Measurements from ENCODE around the gene PMFBP1.

PMFBP1 gene

GRCh38 chr16:72172105-72173034 is at the start of gene PMFBP1:
Gene PMFBP1 (minus strand): TSS chr16:72172155. CDS start chr16:72171208, 947 bp downstream.
- DNase-seq = no peak

DNA sequence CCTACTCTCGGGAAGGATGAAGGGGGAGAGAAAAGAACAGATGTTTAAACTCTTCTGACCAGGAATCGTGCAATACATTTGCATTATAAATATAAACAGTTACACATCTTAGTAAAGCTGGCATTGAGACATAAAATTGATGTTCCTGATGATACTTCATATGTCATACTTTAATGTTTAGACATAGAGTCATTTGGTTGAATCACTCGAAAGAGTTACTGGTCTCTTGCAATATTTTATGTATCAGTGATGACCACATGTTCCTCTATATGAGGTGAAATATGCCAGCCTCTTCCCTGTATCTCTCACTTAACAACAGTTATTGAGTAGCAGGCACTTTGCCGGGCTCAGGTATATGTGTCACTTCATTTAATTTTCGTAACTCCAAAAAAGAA is 49.7 kb upstream of the PMFBP1 start:
- no peak for DNase-seq

- DNase-seq = no peak
These were observed 49.1 kb upstream of the PMFBP1 start for GRCh38 chr16:72220875-72221629.

DNA sequence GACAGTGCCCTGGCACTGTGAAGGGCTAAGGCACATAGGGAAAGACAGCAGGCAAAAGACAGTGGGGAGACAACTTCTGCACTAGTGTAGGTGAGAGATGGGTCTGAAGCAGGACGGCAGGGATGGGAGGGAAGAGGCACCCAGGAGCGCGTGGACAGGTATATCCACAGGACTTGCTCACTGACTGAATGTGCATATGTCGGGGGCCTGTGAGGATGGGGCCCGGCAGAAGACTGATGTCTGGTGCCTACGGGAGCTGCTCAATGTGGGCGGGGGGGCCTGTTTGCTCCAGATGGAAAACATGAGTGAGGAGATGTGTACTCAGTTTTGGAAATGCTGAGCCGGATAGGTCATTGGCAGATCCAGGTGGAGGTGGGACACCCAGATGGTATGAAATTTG is 47.3 kb upstream of the PMFBP1 start:
- no peak for DNase-seq

DNA sequence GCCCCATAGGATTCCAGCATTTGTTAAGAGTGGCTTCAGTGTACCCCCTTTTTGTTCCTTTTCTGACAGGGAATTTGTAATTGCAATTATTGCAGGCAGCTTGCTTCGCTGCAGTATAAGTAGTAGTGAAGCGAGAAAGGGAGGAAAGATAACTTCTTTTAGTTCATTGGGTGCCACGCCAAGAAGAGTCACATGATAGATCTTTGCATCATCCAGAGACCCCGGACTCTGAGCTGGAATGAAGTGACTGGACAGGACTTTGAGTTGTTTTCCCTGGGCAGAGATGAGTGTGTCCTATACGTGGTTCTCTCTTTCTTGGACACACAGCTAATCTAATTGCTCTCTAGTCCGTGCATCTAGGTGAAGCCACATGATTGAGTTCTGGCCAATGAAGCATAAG is 44.8 kb upstream of the PMFBP1 start:
- no peak for DNase-seq

DNA sequence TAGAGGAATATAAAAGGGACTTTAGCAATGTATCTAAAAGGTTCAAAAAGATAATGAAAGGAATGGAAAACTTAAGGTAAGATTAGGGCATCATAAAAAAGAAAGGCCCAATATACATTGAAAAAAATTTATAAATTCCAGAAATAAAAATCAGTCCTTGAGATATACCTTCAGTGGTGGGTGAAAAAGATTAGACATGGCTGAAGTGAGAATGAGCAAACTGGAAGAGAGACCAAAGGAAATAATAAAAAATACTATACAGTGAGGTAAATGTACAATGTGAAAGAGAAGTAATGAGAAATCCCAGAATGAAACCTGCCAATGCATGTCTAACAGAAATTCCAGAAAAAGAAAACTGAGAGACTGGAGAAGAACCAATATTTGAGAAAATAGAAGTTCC is 42.9 kb upstream of the PMFBP1 start:
- no peak for DNase-seq

GRCh38 chr16:72211110-72211509 is 39.2 kb upstream of the PMFBP1 start:
- DNase-seq = no peak

GRCh38 chr16:72210555-72210954 is 38.6 kb upstream of the PMFBP1 start:
- no peak for DNase-seq

DNA sequence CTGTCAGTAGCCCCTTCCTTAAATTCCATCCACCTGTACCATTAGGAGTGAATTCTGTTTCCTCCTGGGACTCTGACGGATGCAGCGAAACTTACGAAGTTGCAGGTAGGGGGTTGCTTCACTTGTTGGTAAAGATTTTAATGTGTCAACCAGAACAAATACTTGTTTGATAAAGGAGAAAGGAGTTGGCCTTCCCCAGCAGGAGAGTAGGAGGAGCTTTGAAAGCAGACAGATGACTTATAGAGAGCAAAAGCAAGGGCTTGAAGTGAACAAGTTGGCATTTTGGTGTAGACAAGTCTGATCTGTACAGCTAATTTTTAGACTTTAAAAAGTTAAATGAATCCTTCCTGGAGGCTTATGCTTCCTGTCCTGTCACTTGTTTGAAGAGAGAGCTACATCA is 38.1 kb upstream of the PMFBP1 start:
- no peak for DNase-seq

- no peak for DNase-seq
These were observed 34.3 kb upstream of the PMFBP1 start for GRCh38 chr16:72206299-72206698.

GRCh38 chr16:72203401-72203800 is 31.4 kb upstream of the PMFBP1 start:
- DNase-seq = no peak

DNA sequence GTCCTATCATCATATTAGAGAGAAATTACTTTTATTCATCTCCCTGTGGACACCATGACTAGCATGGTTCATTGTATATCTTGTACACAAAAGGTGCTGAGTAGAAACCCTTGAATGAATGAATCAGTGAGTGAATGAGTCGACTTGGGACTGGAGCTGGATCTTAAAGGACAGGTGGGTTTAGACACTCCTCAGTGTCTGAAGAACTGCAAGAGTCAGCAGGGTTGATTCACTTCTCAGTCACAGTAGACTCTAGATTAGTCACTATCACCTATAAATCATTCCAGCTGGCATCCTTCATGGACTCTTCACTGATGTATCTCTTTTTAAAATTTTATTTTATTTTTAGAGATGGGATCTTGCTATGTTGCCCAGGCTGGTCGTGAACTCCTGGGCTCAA is 30.1 kb upstream of the PMFBP1 start:
- no peak for DNase-seq

DNA sequence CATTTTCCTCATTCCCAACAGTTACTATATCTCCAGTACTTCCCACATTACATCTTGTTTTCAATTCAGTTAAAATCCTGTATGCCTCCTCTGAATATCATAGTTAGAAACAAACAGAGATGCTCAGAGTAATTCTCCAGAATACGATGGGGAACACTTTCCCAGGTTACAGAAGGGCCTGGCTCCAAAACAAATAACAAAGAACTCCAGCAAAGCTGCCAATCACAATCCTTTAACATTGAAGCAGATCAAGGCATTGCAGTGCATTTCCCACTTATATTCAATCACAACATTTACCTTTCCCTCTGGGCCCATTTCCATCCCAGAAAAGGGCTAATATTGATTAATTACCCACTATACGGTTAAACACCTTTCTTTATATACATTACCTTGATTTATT is 29.4 kb upstream of the PMFBP1 start:
- DNase-seq = no peak

DNA sequence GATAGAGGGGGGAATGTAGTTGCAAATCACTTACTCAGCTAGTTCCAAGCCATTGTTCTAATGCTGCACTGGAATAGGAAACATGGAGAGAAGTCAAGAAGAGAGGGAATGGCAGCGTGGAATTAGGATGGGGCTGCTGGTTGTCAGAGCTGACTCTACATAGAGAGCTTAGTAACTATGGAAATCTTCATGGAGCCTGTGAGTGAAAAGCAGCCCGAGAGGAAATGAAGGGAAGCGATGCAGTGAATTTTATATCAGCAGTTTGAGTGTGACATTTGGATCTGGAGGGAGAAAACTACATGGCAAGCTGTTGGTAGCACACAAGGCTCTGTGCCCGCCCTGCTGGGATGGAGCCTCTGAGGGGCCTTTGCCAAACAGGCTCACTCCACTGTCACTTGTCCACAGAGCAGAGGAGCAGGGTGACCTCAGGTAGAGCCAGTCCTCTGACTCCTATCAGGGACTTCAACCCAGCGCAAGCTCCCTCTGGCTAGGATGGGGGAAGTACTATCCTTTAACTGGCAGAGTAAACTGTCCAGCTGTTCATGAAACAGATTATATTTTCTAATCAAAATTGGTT is 27.9 kb upstream of the PMFBP1 start:
- DNase-seq = no peak

- DNase-seq = no peak
These were observed 26.8 kb upstream of the PMFBP1 start for GRCh38 chr16:72198771-72199201.

DNA sequence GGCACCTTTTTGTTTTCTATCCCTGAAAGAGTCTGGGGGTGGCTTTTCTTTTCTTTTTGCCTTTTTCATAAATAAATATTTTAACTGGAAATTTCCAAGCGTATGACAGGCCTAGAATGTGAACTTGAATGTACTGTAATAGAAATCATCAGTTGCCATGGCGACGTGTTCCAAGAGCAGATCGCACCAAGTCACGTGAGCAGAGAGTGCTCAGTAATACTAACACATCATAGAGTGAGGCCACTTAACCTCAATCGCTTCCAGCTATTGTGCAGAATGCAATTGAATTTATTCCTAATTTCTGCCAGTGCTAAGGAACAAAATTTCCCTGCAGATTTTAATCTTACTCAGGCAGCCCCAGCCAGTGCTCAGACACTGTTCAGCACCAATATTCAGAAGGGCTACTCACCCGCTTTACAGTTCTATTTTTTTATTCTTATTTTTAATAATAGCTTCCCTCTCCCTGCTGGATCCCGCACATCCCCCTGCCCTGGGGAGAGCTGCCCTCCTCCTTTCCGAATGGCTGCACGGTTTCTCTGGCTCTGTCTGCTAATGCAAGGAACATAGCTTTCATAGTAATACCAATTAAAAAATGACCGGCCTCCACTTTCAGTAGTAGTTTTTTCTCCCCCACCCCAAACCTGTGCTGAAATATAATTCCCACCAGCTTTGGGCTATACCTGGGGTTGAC is 26.2 kb upstream of the PMFBP1 start:
- DNase-seq = no peak

- no peak for DNase-seq
These were observed 25.6 kb upstream of the PMFBP1 start for GRCh38 chr16:72197545-72197944.

DNA sequence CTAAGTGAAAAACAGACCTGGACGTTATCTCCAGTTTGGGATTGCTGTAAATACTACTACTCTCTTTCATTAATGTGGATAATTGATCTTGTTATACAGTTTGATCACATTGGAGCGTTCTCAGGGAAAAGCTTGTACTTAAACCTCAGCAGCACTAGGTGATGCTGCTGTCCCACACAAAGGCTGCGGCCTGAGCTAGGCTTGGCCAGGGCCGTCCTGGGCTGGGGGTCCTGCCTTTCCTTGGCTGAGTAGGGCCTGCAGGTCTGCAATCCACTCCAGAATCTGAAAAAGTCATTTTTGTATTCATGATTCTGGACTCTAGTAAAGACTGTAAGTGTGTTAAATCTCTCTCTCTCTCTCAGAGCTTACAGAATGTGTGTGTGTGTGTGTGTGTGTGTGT is 23.7 kb upstream of the PMFBP1 start:
- DNase-seq = no peak

DNA sequence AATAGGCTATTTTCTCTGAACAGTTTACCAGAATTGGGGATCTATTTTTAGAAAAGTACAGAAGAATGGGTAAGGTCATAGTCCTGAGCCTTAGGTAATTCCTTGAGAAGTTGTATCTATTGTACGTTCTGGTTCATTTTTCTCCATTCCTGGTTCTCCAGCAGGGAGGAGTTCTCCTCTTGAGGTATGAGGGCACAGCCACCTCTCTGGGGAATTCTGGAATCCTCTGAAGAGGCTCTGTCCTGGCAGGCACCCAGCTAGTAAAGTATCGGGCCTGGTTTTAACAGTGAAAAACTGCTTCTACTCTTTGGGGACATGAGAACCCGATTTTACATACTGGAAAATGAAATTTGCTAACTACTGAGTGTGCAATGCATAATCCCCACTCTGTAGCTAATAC is 19.6 kb upstream of the PMFBP1 start:
- no peak for DNase-seq

DNA sequence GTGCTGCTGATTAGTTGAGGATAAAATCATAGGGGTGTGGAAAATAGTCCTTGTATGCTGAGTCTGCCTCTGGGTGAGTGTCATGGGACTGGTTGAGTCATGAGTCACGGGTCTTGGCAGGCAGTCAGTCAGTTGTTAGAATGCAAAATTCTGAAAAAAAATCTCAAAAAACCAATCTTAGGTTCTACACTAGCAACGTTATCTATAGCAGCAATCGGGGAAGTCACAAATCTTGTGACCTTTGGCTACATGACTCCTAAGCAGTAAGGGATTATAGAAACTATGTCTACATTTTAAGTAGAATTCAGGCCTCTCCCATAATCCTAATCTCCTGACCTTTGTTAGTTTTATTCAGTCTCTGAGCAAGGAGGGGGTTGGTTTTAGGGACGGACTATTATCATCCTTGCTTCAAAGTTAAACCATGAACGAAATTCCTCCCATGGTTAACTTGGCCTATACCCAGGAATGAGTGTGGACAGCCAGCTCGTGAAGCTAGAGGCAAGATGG is 18.0 kb upstream of the PMFBP1 start:
- no peak for DNase-seq

DNA sequence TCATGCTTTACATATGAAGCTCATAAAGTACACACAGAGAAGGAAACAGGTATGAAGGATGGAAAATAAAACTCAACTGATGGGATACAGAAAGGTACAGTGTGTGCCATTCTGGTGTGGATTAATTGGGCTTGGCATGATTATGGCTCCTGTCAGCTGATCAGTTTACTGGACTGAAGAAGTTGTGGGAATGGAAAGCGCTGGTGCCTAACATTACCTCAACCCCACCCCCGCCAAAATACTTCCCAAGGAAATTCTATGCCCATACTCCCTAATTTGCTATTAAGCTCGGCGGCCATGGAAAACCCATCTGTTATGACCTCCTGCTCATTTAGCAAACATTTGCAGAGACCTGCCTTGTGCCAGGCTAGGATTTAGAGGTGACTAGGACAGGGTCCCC is 16.6 kb upstream of the PMFBP1 start:
- no peak for DNase-seq

DNA sequence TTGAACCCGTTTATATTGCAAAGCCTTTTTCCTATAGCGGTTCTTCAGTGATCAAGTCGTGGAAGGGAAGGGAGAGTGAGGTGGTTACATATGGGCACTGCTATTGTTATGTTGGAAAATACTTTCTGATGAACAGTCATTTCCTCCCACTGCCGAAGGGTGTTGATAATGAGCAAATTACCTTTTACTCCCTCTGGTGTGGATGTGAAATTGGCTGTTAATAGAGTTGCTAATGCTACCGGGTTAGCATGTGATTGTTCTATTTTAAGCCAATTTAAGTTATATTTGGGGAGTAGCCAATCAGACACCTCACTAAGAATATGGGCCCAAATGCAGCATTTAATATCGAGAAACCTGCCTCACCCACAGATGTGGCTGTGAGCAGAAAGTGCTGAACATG is 15.6 kb upstream of the PMFBP1 start:
- no peak for DNase-seq

GRCh38 chr16:72182976-72183375 is 11.0 kb upstream of the PMFBP1 start:
- no peak for DNase-seq

Data from NCI-H748 treated with DMSO at 0.1 percent for 48 hours (cell line).